GM19193 (cell line): ENCODE data around the gene FBXO8.

Source experiments
- POLR2A ChIP-seq: IDR thresholded peaks from 4 replicates; pipeline ENCODE4 v1.6.1; 2011; ENCODE audit not compliant: insufficient read depth, insufficient read length; ENCODE audit errors: extremely low read depth

The FBXO8 gene

DNA sequence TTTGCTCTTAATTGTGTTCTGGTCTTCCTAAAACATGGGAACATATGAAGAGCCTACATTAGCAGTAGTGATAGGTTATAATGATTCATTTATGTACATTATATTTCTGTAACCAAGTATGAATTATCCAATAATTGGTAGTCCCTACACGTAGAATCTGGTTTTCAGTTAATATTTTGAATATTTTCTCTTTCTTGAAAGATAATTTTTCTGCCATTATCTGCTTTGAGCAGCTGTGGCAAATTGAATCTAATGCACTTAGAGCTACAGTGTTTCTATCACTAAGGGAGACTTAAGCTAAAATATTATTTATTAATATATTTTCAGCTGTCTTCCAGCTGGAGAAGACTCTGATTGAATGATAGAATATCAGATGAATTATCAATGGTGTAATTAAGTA lies 21.2 kb upstream of the FBXO8 start:
- TF ChIP-seq POLR2A: no peak

DNA sequence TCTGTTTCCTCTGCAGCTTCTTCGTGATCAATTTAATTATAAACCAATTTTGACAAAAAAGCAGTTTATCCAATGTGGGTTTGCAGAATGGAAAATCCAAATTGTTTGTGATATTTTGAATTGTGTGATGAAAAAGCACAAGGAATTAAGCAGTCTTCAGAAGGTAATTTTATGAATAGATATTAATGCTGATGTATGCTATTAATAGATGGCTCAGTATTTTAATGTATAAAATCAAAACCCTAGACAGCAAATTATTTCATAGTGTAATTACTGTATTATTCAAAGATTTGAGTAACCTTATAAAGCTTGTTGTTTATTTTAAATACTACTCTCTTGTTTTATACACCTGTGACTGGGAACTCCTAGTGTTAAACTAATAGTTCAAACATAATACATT lies 20.2 kb upstream of the FBXO8 start:
- no peak for TF ChIP-seq POLR2A

- TF ChIP-seq POLR2A: no peak
These were observed 9.0 kb upstream of the FBXO8 start for GRCh38 chr4:174292473-174292872.

DNA sequence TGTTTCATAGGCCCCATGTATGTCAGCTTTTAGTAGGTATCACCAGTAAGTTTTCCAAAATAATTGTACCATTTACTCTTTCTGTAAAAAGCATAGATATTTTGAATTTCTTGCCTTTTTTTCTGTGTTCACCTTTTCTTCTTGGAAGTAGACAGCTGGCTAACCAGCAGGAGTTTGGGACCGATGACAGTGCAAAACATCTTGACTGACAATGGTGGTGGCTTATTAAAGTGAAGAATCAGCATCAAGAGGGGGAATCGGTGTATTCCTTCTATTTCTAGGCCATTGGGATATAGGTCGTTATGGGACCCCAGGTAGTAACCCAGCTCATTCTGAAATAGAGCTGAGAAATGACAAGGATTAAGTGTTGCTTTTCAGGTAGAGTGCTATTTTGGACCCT lies 3.4 kb upstream of the FBXO8 start:
- TF ChIP-seq POLR2A: no peak

- no peak for TF ChIP-seq POLR2A
These were observed 1.0 kb upstream of the FBXO8 start for GRCh38 chr4:174284487-174284886.

DNA sequence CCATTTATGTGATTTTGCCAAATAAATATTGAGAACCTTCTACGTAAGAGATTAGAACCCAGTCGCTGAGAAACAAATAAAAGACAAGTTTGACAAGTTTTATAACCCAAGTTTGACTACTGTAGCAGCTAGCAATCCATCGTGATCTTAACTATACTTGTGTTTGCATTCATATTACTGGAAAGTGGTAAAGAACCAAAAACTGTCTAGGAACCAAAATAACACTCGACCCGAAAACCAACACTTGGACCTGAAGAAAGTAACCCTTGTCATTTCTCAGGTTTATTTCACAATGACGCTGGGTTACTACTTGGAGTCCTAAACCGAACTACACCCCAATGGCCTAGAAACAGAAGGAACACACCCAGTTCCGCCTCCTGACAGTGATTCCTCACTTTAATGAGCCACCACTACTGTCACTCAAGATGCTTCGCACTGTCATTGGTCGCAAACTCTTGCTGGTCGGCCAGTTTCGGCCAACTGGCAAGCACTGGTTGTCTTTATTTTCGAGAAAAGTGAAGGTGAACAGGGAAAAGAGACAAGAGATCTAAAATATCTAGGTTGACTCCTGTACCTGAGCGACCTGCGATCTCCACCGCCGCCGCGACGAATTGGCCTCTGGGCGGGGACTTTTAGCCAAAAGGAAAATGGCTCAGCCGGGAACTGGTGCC lies 496 bp downstream of the FBXO8 start:
- TF ChIP-seq POLR2A: no peak

- TF ChIP-seq POLR2A: no peak
These were observed 1.6 kb downstream of the FBXO8 start for GRCh38 chr4:174281901-174282300.

DNA sequence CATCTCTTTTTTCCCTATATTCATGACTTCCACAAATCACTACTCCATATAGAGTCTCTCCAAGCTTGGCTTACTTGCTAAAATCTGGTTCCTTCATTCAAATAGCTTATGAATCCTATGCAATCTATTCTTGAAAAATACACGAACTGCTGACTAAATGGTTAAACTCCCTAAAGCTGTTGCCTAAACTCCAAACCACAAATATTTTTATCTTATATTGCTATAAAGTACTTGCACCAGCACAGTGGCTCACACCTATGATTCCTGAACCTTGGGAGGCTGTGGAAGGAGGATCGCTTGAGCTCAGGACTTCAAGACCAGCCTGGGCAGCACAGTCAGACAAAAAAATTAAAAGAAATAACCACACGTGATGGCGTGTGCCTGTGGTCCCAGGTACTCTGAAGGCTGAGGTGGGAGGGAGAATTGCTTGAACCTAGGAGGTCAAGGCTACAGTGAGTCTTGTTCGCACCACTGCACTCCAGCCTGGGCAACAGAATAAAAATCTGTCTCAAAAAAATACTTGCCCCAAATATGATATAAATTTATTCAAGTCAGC lies 2.2 kb downstream of the FBXO8 start:
- TF ChIP-seq POLR2A: no peak

DNA sequence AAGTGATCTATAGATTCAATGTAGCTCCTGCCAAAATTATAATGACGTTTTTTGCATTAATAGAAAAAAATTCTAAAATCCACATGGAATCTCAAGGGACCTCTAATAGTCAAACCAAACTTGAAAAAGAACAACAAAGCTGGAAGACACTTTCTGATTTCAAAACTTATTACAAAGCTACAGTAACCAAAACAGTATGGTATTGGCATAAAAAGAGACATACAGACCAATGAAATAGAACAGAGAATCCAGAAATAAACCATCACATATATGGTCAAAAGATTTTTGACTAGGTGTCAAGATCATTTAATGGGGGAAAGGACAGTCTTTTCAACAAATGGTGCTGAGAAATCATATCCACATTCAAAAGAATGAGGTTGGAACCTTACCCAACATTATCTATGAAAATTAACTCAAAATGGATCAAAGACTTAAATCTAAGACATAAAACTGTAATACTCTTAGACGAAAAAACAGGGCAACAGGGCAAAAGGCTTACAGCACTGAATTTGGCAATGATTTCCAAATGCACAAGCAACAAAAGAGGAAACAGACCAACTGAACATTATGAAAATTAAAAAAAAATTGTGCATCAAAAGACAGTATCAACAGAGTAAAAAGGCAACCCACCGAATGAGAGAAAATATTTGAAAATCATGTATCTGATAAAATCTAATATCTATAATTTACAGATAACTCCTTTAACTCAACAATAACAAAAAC lies 3.9 kb downstream of the FBXO8 start:
- TF ChIP-seq POLR2A: no peak

DNA sequence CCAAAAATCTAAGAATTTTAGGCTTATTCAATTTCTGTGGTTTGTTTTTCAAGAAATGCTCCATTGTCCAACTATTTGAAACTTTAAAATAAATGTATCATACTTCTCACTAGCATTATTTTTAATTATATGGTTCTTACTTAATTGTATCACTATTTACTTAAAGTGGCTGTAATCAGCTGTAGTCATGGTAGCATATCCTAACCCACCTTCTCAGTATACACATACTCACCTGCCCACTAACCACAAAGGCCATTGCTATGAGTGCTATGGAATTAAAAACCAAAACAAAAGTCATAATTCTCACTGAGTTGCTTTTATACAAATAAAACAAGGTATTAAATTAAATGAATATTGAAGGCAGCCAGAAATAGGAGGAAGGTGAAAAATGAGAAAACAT lies 5.0 kb downstream of the FBXO8 start:
- no peak for TF ChIP-seq POLR2A

GRCh38 chr4:174277433-174277832 lies 6.0 kb downstream of the FBXO8 start:
- no peak for TF ChIP-seq POLR2A

DNA sequence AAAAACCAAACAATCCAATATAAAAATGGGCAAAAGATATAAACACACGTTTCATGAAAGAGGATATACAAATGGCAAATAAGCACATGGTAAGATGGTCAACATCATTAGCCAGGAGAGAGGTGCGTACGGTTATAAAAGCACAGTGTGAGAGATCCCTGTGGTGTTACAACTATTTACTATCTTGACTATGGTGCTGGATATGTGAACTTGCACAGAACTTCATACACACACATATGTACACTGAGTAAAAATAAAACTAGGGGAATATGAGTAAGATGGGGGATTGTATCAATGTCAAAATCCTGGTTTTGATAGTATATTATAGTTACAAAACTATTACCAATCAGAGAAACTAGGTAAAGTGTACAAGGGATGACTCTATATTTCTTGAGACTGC lies 8.4 kb downstream of the FBXO8 start:
- TF ChIP-seq POLR2A: no peak

DNA sequence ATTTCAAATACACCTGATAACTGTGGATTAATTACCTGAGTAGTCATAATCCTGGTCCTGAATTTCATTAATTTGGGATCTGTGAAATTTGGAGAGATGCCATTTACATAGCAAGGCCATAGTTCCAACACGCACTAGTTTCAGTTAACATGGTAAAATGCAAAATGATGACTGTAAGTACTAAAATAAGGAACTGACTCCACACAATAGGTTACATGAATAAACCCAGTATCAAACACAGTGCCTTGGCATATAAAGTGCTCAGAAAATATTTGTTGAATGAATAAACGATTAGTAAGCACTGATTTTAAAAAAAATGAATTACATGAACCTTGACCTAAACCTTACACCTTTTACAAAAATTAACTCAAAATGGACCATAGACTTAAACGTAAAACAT lies 9.0 kb downstream of the FBXO8 start:
- no peak for TF ChIP-seq POLR2A

GRCh38 chr4:174273930-174274329 lies 9.5 kb downstream of the FBXO8 start:
- no peak for TF ChIP-seq POLR2A

DNA sequence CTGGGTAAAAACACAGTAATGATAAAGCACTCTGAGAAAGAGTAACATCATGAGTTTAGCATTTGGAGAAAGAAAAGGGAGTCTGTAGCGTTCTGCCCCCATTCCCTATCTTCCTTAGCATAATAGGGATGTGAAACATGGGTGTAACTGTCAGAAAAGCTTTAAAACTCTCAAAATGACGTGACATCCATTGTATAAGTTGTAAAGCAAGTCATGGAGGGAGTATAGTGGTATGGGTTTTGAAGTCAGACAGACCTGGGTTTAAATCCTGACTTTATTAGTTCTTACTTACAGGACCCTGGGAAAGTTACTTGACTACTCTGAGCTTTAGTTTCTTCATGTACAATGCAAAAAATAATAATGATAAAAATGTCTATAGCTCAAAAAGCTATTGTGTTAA lies 17.1 kb downstream of the FBXO8 start:
- no peak for TF ChIP-seq POLR2A

DNA sequence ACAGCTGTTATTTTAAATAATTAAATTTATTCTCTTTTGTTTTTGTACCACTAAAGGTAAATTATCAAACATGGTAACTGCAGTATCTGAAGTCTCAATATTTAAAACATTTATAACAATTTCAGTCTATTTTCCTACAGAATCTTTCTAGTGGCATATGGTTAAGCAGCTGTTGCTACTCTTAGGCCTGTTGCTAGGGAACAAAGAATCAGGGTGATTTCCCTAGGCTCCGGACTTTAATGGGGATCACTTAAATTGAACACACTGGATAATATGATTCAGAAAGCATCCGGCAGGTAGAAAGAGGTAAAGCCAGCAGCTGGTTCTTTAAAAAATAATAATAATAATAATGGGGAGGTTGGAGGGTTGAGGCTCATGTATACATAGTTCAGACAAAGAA lies 17.6 kb downstream of the FBXO8 start:
- TF ChIP-seq POLR2A: no peak

GRCh38 chr4:174263445-174263736 lies 20.1 kb downstream of the FBXO8 start:
- no peak for TF ChIP-seq POLR2A

DNA sequence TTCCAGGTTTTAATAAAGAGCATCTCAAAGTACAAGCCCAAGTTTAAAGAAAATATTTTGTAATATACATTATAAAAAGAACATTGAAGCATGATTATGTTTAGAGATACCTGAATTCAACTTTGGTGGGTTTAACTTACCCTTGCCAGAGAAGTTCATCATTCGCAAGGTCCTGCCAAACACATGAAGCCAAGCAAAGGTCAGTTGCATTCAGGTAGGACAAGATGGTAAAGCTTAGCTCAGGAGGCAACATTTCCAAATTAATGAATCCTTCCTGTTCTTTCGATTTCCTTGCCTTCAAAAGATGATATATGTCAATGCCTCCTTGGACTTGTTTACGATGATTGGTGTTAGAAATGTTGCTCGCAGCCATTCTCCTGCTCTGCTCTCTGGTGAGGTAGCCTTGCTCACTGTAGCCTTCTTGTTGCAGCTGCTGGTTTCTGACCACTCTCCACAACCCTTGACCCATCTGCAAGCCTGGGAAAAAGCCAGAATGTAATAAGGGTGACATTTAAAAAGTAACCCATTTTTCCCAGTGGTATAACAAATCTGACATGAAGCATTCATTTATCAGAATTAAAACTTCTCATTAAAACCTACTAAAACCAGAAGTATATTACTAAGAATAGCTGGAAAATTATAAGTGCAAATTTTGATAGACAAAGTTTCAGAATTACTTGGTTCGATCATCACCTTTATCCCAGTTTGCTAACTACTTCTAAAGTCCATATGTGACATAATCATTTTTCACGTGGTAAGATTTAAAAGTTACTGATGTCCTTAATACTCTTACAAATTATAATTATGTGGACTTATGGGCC lies 20.6 kb downstream of the FBXO8 start:
- TF ChIP-seq POLR2A: no peak
